GM12872 (cell line): Measurements from ENCODE around the gene CARD8.

ENCODE experiments used
- CTCF ChIP-seq: IDR thresholded peaks from 3 replicates; pipeline ENCODE4 v1.5.1; 2011; ENCODE audit warnings: low read depth, mild to moderate bottlenecking, low read length, moderate library complexity; ENCODE audit not compliant: insufficient read depth

Gene CARD8

GRCh38 chr19:48279747-48280146 is 24.0 kb upstream of the CARD8 start:
- TF ChIP-seq CTCF: no peak

GRCh38 chr19:48274938-48275337 is 19.2 kb upstream of the CARD8 start:
- TF ChIP-seq CTCF: no peak

GRCh38 chr19:48274173-48274572 is 18.5 kb upstream of the CARD8 start:
- TF ChIP-seq CTCF: no peak

GRCh38 chr19:48271531-48272151 is 15.9 kb upstream of the CARD8 start:
- TF ChIP-seq CTCF: no peak

GRCh38 chr19:48258350-48258749 is 2.6 kb upstream of the CARD8 start:
- TF ChIP-seq CTCF: no peak

GRCh38 chr19:48254529-48254970 is 1.2 kb downstream of the CARD8 start:
- TF ChIP-seq CTCF: no peak

GRCh38 chr19:48253999-48254398 is 1.7 kb downstream of the CARD8 start:
- TF ChIP-seq CTCF: no peak
